Measurements from ENCODE around the gene TRNT1. TPM values are rescaled to one million over a fixed set of nuclear protein-coding genes. Genes with fewer than 3 reads are reported as not detected.

The TRNT1 gene
- total and polyA plus RNA-seq, 2 experiments from 2014 or later: 33.9 to 36.4 TPM

DNA sequence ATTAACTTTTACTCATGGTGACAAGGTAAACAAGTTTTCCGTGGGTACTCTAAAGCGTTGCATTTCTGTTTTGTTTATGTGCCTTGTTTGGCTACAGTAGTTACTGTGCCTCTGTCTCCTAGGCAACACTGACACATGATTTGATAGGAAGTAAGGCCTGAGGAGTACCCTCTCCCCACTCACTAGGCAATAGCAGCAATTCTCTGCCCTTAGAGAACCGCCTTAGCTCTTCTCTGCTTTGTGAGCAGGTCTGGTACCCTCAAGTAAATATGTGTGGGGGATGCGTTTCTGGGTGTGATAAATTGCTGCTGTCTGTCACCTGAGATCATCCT, 16.5 kb upstream of the TRNT1 start, which contains the start of gene IL5RA:
TSS of gene IL5RA (minus strand) at position 76 of the 332 bp plus-strand sequence. CDS start 5,390 bp downstream, outside the sequence.
- H3K9me3 Mint-ChIP-seq: peaks cover 91% of the 10 kb centered on the region
- peaks cover 22% of the 10 kb centered on the region for H3K36me3 Mint-ChIP-seq (ENCODE audit: low read depth)
- peaks cover 4% of the 10 kb centered on the region for H3K27me3 Mint-ChIP-seq (ENCODE audit: insufficient read depth, low read depth, poor library complexity)
- ATAC-seq (no peak), DNase-seq (ENCODE audit: low spot score) (peak; percentile 61)
- H3F3A ChIP-seq (replicated peaks; ENCODE audit: low read depth): no peaks in the 10 kb centered on the region
- H3K4me3 Mint-ChIP-seq: no peak within 1 kb of the TSS
- peak within 1 kb of the TSS; percentile 7 for H3K4me2 ChIP-seq
- peak within 1 kb of the TSS; percentile 72; the same call in 1 of the 2 replicates for H2AFZ ChIP-seq
- H3K27ac Mint-ChIP-seq: no peak within 1 kb of the TSS
- H3K79me2 ChIP-seq (replicated peaks; ENCODE audit: insufficient read depth): no peaks in the 10 kb centered on the region
- no peaks in the 10 kb centered on the region for H3K36me3 ChIP-seq (ENCODE audit: insufficient read depth)
- no peaks in the 10 kb centered on the region for H3K27me3 ChIP-seq (ENCODE audit: insufficient read depth)
- H4K20me1 ChIP-seq (replicated peaks; ENCODE audit: insufficient read depth): no peaks in the 10 kb centered on the region
- H3K9me2 ChIP-seq (ENCODE audit: insufficient read depth): no peaks in the 10 kb centered on the region
- no peak for TF ChIP-seq ZNF114 (CRISPR knock-in tag; IDR thresholded peaks at IDR 0.05)
- no peak for TF ChIP-seq ZNF462 (CRISPR knock-in tag; IDR thresholded peaks at IDR 0.05)
- TF ChIP-seq CREB1 (CRISPR knock-in tag; IDR thresholded peaks at IDR 0.05; ENCODE audit: low read depth): no peak
- TF ChIP-seq ZNF331 (CRISPR knock-in tag; IDR thresholded peaks at IDR 0.05; ENCODE audit: low read depth): no peak
- TF ChIP-seq STAT1 (IDR thresholded peaks at IDR 0.05; ENCODE audit: unreplicated experiment): no peak
- TF ChIP-seq CTCF (conservative IDR thresholded peaks at IDR 0.05; ENCODE audit: low read depth in 2 of 2): no peak
- TF ChIP-seq, protein P1, sequence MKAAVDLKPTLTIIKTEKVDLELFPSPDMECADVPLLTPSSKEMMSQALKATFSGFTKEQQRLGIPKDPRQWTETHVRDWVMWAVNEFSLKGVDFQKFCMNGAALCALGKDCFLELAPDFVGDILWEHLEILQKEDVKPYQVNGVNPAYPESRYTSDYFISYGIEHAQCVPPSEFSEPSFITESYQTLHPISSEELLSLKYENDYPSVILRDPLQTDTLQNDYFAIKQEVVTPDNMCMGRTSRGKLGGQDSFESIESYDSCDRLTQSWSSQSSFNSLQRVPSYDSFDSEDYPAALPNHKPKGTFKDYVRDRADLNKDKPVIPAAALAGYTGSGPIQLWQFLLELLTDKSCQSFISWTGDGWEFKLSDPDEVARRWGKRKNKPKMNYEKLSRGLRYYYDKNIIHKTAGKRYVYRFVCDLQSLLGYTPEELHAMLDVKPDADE (IDR thresholded peaks at IDR 0.05): no peak
- no peaks in the 10 kb centered on the region for H3K4me1 Mint-ChIP-seq
- H3K4me3 ChIP-seq: no peak within 1 kb of the TSS
- H3K27ac ChIP-seq (ENCODE audit: low read depth): peak within 1 kb of the TSS; percentile 65
- peaks cover 16% of the 10 kb centered on the region for H3K4me1 ChIP-seq (ENCODE audit: insufficient read depth)
